VCaP (cell line): ENCODE results near the gene ANK2.
A peak's percentile ranks its signal among the peaks of the same experiment; 100 is the strongest.

Source experiments
- H3K27ac ChIP-seq: fragments of 450-650 bp; 2 replicates; pipeline ENCODE4 v1.5.1; 2017
- CTCF ChIP-seq: fragments of 450-650 bp; conservative IDR thresholded peaks from 2 replicates; pipeline ENCODE4 v1.5.1; 2017; ENCODE audit warnings: mild to moderate bottlenecking, moderate library complexity

The ANK2 gene

GRCh38 chr4:113125418-113125817 is 76.0 kb downstream of the ANK2 start:
- peak overlapping the region; percentile 10; the same call in 1 of the 2 replicates for H3K27ac ChIP-seq
- TF ChIP-seq CTCF = no peak

GRCh38 chr4:113131136-113131535 is 81.7 kb downstream of the ANK2 start:
- H3K27ac ChIP-seq = no peak overlapping the region
- TF ChIP-seq CTCF = no peak

- H3K27ac ChIP-seq = no peak overlapping the region
- no peak for TF ChIP-seq CTCF
Measured at GRCh38 chr4:113131621-113132020, 82.2 kb downstream of the ANK2 start.

- peak overlapping the region; percentile 15 for H3K27ac ChIP-seq
- no peak for TF ChIP-seq CTCF
Measured at GRCh38 chr4:113141901-113142346, 92.5 kb downstream of the ANK2 start.

GRCh38 chr4:113142351-113142750 is 92.9 kb downstream of the ANK2 start:
- peak overlapping the region; percentile 15 for H3K27ac ChIP-seq
- TF ChIP-seq CTCF = no peak

GRCh38 chr4:113144091-113144490 is 94.6 kb downstream of the ANK2 start:
- no peak for TF ChIP-seq CTCF
- no peak overlapping the region for H3K27ac ChIP-seq

- H3K27ac ChIP-seq = no peak overlapping the region
- TF ChIP-seq CTCF = no peak
Measured at GRCh38 chr4:113145147-113145518, 95.7 kb downstream of the ANK2 start.
